NOMO-1 treated with DMSO at 0.1 percent for 48 hours (cell line): ENCODE results near the gene MAPT.

Experiments
- DNase-seq: peaks from one replicate; lab custom pipeline; 2025; ENCODE audit not compliant: unreplicated experiment; lab: John Stamatoyannopoulos, UW

MAPT gene

DNA sequence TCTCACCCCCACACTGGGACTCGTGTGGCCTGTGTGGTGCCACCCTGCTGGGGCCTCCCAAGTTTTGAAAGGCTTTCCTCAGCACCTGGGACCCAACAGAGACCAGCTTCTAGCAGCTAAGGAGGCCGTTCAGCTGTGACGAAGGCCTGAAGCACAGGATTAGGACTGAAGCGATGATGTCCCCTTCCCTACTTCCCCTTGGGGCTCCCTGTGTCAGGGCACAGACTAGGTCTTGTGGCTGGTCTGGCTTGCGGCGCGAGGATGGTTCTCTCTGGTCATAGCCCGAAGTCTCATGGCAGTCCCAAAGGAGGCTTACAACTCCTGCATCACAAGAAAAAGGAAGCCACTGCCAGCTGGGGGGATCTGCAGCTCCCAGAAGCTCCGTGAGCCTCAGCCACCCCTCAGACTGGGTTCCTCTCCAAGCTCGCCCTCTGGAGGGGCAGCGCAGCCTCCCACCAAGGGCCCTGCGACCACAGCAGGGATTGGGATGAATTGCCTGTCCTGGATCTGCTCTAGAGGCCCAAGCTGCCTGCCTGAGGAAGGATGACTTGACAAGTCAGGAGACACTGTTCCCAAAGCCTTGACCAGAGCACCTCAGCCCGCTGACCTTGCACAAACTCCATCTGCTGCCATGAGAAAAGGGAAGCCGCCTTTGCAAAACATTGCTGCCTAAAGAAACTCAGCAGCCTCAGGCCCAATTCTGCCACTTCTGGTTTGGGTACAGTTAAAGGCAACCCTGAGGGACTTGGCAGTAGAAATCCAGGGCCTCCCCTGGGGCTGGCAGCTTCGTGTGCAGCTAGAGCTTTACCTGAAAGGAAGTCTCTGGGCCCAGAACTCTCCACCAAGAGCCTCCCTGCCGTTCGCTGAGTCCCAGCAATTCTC lies 132.1 kb downstream of the MAPT start:
- DNase-seq, result no peak

DNA sequence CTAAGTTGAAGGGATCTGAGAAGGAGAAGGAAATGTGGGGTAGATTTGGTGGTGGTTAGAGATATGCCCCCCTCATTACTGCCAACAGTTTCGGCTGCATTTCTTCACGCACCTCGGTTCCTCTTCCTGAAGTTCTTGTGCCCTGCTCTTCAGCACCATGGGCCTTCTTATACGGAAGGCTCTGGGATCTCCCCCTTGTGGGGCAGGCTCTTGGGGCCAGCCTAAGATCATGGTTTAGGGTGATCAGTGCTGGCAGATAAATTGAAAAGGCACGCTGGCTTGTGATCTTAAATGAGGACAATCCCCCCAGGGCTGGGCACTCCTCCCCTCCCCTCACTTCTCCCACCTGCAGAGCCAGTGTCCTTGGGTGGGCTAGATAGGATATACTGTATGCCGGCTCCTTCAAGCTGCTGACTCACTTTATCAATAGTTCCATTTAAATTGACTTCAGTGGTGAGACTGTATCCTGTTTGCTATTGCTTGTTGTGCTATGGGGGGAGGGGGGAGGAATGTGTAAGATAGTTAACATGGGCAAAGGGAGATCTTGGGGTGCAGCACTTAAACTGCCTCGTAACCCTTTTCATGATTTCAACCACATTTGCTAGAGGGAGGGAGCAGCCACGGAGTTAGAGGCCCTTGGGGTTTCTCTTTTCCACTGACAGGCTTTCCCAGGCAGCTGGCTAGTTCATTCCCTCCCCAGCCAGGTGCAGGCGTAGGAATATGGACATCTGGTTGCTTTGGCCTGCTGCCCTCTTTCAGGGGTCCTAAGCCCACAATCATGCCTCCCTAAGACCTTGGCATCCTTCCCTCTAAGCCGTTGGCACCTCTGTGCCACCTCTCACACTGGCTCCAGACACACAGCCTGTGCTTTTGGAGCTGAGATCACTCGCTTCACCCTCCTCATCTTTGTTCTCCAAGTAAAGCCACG lies 133.0 kb downstream of the MAPT start:
- DNase-seq, result no peak

DNA sequence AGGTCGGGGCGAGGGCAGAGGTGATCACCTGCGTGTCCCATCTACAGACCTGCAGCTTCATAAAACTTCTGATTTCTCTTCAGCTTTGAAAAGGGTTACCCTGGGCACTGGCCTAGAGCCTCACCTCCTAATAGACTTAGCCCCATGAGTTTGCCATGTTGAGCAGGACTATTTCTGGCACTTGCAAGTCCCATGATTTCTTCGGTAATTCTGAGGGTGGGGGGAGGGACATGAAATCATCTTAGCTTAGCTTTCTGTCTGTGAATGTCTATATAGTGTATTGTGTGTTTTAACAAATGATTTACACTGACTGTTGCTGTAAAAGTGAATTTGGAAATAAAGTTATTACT lies 133.6 kb downstream of the MAPT start:
- DNase-seq, result no peak

DNA sequence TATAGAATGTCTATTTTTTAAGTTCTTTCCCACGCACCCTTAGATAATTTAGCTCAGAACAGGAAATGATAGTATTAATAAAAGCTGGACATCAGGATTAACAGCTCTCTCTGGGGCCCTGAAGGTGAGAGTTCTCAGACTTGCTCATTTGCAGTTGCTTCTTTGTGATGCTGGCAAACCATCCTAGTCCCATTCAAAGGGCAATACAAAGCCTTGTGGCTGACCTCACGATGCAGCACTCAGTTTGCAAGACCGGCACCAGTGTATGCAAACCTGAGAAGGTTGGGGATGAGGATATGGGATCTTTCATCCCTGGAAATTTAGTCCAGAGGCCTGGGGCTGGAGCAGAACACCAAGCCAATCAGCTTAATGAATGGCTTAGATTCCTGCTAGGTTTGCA lies 134.0 kb downstream of the MAPT start:
- no peak for DNase-seq

DNA sequence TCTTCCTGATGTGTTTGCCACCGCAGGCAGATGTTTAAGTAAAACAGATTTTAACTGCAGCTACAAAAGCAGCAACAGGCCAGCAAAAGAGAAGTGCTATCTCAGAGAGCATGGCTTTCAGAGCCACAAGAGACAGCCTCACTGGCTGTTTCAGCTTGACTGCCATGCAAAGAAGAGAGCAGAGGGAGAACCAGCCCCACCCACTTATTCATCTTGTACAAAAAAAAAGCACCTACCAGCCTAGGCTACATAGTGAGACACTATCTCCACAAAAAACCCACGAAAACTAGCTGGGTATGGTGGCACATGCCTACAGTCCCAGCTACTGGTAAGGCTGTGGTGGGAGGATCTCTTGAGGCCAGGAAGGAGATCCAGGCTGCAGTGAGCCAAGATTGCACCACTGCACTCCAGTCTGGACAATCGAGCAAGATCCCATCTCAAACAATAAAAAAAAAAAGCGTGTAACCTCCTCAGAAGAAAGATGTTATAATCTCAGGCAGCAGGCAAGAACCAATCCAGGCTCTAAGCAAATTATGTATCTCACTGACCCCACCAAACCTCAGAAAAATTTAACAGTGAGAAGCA lies 134.7 kb downstream of the MAPT start:
- no peak for DNase-seq

DNA sequence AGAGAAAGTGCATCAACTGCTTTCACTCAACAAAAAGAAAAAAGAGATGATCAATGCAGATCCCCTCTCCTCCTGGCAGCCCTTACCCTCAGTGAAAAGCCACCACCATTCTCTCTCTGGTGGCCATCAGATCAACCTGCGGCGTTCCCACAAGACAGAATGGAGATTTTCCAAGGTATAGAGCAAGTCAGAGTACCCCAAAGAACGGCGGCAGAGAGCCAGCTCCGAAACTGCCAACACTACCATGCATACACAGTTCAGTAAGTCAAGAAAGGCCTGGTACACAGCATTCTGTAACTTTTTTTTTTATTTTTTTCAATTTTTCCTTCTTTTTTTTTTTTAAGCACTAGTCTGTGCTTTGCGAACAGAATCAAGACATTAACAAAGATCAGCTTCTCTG lies 135.3 kb downstream of the MAPT start:
- DNase-seq, result no peak

DNA sequence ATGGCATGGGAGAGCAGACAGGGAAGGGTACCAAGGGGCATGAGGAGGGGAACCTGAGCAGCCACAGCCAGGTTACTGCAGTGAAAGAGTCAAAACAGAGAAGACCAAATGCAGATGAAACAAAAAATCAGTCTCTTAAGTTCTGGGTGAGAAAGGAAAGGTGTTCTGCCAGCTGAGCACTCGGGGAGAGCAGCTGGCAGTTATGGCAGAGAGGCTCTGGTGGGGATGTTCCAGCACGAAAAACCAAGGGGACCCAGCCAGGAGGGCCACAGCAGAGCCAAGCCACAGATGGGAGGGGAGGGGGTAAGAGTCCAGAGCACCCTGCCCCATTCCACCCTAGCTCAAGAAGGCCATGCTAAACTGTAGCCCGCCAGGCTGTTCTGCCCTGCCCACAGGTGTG lies 136.4 kb downstream of the MAPT start:
- DNase-seq, result no peak

DNA sequence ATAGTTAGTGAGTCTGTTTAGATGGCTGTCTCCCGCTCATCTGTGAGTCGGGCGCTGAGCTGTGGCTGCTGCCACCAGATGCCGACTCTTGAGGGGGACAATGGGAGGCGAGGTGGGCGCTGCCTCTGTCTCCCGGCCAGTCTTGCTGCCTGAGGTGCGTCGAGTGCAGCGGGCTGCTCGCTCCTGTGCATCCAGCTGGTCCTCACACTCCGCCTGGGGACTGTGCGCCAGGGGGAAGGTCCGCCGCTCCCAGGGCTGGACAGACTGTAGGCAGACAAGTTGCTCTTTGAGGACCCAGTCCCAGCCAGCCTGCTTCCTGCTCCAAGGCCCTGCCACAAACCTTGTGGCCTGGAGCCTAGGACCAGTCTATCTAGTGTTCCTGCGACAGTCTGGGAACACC lies 137.1 kb downstream of the MAPT start:
- DNase-seq, result no peak

DNA sequence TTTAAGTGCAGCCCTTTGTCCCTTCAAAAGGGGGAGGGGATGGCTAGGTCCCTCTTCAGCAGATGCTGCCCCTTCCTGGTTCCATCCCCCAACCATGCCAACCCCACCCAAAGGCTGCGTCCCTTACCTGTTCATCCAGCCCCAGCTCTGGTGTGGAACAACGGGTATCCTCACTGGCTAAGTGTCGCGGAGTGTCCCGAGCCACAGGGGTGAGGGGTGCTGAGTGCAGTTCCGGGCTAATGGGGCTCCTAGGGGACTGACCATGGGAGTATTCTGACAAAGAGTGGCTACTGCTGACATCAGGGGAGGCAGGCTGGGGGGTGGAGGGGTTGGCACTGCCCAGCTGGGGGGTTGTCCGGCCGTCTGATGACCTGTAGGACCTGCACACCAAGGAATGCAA lies 137.6 kb downstream of the MAPT start:
- DNase-seq, result no peak

DNA sequence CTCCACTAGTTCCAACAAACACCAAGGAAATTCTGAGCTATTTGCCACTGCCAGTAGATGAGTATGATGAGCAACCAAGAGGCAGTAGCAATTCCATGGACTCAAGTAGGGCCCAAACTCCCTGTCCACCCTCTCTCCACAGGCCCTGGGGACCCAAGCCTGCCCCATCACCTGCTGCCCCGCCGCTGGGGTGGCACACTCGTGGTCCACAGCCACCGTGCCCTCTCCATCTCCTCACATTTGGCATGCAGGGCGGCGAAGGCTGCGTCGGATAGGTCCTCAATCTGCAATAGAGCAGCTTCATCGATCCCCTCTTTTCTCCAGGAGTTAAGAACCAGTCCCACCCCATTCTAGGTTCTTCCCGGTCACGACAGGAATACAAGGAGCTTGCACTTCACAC lies 138.6 kb downstream of the MAPT start:
- no peak for DNase-seq

DNA sequence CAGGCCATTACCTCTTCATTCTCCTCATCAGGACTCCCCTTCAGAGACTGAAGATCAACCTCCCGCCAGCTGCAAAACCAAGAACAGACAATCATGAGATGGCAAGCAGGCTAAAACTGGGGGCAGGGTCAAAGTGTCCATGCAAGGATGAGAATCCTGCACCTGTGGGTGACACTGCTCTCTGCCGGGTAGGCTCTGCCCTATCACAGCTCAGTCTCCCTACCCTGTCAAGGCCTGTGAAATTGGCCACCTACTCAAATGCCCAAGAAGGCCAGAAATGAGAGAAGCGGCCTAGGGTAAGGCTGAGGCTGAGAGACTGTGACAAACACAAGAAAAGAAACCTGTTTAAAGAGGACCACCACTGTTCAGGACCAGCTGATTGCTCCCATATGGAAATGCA lies 139.0 kb downstream of the MAPT start:
- no peak for DNase-seq

DNA sequence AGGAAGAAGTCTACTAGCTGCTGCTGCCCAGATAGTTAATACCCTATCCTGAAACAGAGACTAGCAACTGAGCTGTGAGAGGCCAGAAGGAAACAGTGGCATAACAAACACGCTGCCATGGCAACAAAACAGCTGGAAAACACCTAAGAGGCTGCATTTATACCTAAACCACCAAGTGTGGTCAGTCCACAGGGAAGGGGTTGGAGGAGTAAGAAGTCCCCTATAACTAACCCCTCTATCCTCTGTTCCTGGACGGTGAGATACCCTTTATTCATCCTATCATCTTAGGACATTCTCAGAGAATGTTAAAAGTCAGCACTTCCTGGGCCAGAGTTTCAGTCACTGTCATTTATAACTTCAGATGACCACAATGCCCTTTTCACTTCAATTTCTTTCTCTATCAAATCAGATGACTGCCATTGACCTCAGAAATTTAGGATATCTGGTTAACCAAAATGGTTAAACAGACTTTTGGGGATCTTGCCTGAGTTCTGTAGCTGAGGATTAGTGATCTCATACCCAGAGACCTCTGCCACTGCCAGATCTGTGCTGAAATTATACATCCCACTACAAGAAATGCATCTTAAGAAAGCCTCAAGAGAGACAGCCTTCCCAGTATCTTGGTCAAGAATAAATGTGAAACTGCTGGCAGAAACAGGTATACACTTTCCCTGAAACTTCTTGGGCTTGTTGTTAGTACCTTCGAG lies 140.9 kb downstream of the MAPT start:
- no peak for DNase-seq

DNA sequence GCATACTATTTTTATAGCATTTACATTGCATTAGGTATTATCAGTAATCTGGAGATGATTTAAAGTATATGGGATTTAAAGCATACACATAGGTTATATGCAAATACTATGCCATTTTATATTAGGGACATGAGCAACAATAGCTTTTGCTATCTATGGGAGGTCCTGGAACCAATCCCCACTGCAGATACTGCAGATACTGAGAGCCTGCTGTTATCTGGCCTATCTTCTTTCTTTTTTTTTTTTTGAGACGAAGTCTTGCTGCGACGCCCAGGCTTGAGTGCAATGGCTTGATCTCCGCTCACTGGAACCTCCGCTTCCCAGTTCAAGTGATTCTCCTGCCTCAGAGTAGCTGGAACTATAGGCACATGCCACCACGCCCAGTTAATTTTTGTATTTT lies 142.1 kb downstream of the MAPT start:
- no peak for DNase-seq

DNA sequence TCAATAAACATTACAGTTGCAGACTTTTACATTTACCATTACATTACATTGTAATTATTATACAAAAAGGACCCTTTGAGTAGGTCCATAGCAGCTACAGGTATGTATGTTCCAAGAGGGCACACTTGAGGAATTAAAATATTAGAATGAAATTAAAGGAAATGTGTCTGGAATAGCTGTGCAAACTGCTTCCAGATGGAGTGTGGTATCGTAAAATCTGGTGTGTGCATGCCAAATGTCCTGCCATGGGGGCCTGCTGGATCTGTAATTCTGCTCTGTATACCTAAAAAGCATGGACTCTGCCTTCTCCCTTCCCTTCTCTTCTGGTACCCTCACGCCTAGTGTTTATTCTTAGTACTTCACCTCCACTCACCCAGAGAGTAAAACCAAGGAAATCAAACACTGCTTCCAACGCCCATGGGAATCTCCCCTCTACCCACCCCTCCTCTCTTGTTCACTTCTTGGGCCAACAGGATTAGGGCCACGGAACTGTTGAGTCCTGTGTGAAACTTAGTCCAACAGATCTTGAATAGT lies 143.4 kb downstream of the MAPT start:
- DNase-seq, result no peak

DNA sequence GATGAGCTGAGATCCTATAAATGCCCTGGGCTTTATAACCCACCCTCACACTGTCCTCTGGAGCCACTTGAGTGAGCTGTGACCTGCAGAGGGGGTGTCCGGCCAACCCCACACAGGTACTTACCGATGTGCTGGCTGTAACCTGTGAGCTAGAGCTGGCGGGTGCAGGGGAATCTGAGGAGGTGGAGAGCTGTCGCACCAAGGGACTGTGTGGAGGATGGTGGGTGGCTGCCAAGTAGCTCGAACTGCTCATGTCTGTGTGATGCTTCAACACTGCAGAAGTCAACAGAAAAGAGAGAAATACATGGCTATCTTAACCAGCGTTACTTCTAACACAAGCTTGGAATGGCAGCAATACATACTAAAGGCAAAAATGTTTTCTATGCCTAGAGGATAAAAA lies 144.1 kb downstream of the MAPT start:
- no peak for DNase-seq

DNA sequence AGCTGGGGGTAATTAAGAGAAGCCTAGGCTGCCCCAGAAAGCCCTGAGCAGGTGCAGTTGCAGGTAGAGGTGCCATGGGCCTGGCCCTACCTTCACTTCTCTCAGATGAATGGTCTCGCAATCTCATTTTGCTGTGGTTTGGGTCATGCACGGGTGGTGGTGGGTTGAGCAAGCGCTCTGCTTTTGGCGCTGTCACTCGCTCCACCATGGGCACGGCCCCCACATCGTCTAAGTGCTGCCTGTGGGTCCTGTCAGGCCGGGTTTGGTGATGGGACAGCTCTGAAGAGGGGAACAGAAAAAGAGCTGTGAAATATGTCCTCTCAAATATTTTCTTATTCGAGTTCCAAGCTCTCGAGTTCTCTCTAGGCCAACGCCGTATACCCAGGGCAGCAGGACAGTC lies 144.6 kb downstream of the MAPT start:
- no peak for DNase-seq

DNA sequence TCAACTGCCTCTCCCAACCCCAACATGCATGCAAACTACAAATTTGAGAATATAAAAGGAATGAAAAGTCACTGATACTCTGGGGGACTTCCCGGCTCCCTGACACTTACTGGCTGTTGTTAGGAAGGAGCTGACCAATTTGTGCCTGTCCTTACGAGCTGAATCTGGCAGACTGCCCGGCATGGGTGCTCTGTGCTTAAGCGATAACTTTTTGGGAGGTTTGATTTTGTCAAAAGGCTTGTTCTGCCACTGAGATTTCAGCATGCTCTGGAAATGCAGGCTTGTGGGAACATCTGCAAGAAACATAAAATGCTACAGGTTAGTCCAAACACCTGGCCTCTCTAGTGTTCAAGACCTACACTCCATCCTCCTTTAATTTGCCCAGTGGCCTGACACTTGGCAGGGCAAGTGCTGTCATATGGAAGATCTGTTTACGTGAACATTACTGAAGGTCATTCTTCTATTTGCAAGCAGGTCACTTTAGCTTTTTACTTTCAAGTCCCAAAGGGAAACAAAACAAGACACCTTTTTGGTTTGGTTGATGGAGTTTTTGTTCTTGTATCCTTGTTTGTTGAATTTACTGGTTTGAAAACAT lies 145.3 kb downstream of the MAPT start:
- DNase-seq, result no peak

DNA sequence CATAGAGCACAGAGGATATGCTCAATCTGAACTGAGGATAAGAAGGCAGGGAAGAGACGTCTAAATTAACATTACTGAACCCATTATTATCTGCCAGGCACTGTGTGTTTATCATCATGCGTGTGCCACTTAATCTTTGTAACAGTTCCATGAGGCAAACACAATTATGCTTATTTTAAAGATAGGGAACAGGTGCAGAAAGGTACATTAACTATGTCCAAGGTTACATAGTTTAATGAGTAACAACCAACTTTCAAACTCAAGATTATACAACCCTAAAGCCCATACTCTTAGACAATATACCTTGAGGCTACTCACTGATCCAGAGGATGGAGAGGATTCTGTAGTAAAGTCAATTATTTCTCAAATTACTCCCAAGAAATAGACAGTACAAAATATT lies 147.9 kb downstream of the MAPT start:
- DNase-seq, result no peak

DNA sequence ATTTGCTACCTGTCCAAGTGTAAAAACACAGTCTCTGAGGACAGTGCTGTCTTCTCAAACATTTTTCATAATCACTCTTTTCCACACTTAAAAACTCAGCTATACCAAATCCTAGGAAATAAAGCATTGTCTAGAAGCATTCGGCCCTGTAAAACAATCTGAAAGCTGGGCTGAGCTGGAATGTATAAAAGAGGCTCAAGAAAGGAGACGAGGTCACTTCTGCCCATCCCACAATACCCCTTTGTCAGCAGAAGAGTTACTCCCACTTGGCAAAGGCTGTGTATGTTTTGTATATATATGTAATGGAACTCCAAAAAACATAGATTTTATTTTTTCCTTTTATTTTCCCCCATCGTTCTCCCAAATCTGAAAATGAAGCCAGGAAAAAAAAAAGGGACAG lies 148.6 kb downstream of the MAPT start:
- DNase-seq, result no peak

DNA sequence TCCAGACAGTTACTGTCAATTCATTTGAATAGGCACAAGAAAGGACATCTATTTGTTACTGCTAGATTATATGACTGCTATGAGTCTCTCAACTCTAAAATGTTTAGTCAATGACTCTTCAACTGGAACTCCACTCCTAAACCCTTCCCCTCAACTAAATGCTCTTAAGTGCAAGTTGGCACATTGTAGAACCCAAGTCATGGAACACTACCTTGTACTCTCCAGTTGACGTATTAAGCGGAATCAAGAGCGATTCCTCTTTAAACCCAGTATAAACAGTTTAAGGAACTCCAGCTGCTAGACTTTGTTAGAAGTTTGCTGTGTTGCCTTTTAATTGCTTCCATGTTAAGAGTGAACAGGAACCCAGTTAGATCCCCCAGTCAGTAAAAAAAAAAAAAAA lies 149.3 kb downstream of the MAPT start:
- DNase-seq, result no peak
